ENCODE data around the gene WWOX. TPM values are rescaled to one million over a fixed set of nuclear protein-coding genes. Genes with fewer than 3 reads are reported as not detected.
A peak's percentile ranks its signal among the peaks of the same experiment; 100 is the strongest.

The WWOX gene
- polyA plus RNA-seq, 3 donors = 36.2 to 37.9 (median 36.7) TPM

- DNase-seq (ENCODE audit: extremely low read depth in 1 of 11, low read depth in 9 of 11, low spot score in 4 of 11) = no peak
Observed at GRCh38 chr16:78489072-78489471, 389.6 kb downstream of the WWOX start.

GRCh38 chr16:78489631-78490030 is 390.2 kb downstream of the WWOX start:
- no peak for DNase-seq (ENCODE audit: extremely low read depth in 1 of 11, low read depth in 9 of 11, low spot score in 4 of 11)

- DNase-seq (ENCODE audit: extremely low read depth in 1 of 11, low read depth in 9 of 11, low spot score in 4 of 11) = no peak
Observed at GRCh38 chr16:78490431-78490830, 391.0 kb downstream of the WWOX start.

- DNase-seq (ENCODE audit: extremely low read depth in 1 of 11, low read depth in 9 of 11, low spot score in 4 of 11) = no peak
Observed at GRCh38 chr16:78490847-78491246, 391.4 kb downstream of the WWOX start.

- no peak for DNase-seq (ENCODE audit: extremely low read depth in 1 of 11, low read depth in 9 of 11, low spot score in 4 of 11)
Observed at GRCh38 chr16:78493573-78493972, 394.1 kb downstream of the WWOX start.

- no peak for DNase-seq (ENCODE audit: extremely low read depth in 1 of 11, low read depth in 9 of 11, low spot score in 4 of 11)
Observed at GRCh38 chr16:78494105-78494504, 394.7 kb downstream of the WWOX start.

GRCh38 chr16:78494674-78495073 is 395.2 kb downstream of the WWOX start:
- no peak for DNase-seq (ENCODE audit: extremely low read depth in 1 of 11, low read depth in 9 of 11, low spot score in 4 of 11)

- no peak for DNase-seq (ENCODE audit: extremely low read depth in 1 of 11, low read depth in 9 of 11, low spot score in 4 of 11)
Observed at GRCh38 chr16:78496189-78496588, 396.7 kb downstream of the WWOX start.

- DNase-seq (ENCODE audit: extremely low read depth in 1 of 11, low read depth in 9 of 11, low spot score in 4 of 11) = no peak
Observed at GRCh38 chr16:78499399-78499798, 399.9 kb downstream of the WWOX start.

- DNase-seq (ENCODE audit: extremely low read depth in 1 of 11, low read depth in 9 of 11, low spot score in 4 of 11) = no peak
Observed at GRCh38 chr16:78500659-78501270, 401.3 kb downstream of the WWOX start.

GRCh38 chr16:78501744-78502143 is 402.3 kb downstream of the WWOX start:
- no peak for DNase-seq (ENCODE audit: extremely low read depth in 1 of 11, low read depth in 9 of 11, low spot score in 4 of 11)

- DNase-seq (ENCODE audit: extremely low read depth in 1 of 11, low read depth in 9 of 11, low spot score in 4 of 11) = no peak
Observed at GRCh38 chr16:78502812-78503350, 403.4 kb downstream of the WWOX start.

- DNase-seq (ENCODE audit: extremely low read depth in 1 of 11, low read depth in 9 of 11, low spot score in 4 of 11) = peak in 10 of 11 donors; percentile 62 to 81 (median 72)
Observed at GRCh38 chr16:78503602-78504001, 404.1 kb downstream of the WWOX start.

- DNase-seq (ENCODE audit: extremely low read depth in 1 of 11, low read depth in 9 of 11, low spot score in 4 of 11) = no peak
Observed at GRCh38 chr16:78504401-78504851, 405.0 kb downstream of the WWOX start.

GRCh38 chr16:78505036-78505435 is 405.6 kb downstream of the WWOX start:
- no peak for DNase-seq (ENCODE audit: extremely low read depth in 1 of 11, low read depth in 9 of 11, low spot score in 4 of 11)

- DNase-seq (ENCODE audit: extremely low read depth in 1 of 11, low read depth in 9 of 11, low spot score in 4 of 11) = peak in 2 of 11 donors; percentile 40 to 54
Observed at GRCh38 chr16:78505544-78506366, 406.3 kb downstream of the WWOX start.

- DNase-seq (ENCODE audit: extremely low read depth in 1 of 11, low read depth in 9 of 11, low spot score in 4 of 11) = no peak
Observed at GRCh38 chr16:78506367-78507193, 407.1 kb downstream of the WWOX start.

- no peak for DNase-seq (ENCODE audit: extremely low read depth in 1 of 11, low read depth in 9 of 11, low spot score in 4 of 11)
Observed at GRCh38 chr16:78507576-78507975, 408.1 kb downstream of the WWOX start.

- DNase-seq (ENCODE audit: extremely low read depth in 1 of 11, low read depth in 9 of 11, low spot score in 4 of 11) = no peak
Observed at GRCh38 chr16:78509965-78510364, 410.5 kb downstream of the WWOX start.
